KMS-11 (cell line): ENCODE data around the gene FXYD2.
A peak's percentile ranks its signal among the peaks of the same experiment; 100 is the strongest.

Experiments used
- H2AFZ ChIP-seq: fragments of 200-600 bp; sonication (generic); 2 replicates; pipeline ENCODE4 v1.6.1; 2016; ENCODE audit warnings: antibody characterized with exemption, mixed run types, low read depth
- H3K27ac ChIP-seq: fragments of 200-600 bp; sonication (generic); 2 replicates; pipeline ENCODE4 v1.6.1; 2016; ENCODE audit warnings: mild to moderate bottlenecking, mixed run types
- H3K27me3 ChIP-seq: fragments of 200-600 bp; sonication (generic); 2 replicates; pipeline ENCODE4 v1.6.1; 2017; ENCODE audit warnings: mild to moderate bottlenecking, low read depth, mixed run types, moderate library complexity; ENCODE audit not compliant: insufficient read depth
- H3K36me3 ChIP-seq: fragments of 200-600 bp; sonication (generic); 2 replicates; pipeline ENCODE4 v1.6.1; 2017; ENCODE audit warnings: mild to moderate bottlenecking, mixed run types; ENCODE audit not compliant: insufficient read depth
- H3K4me1 ChIP-seq: fragments of 200-600 bp; sonication (generic); 2 replicates; pipeline ENCODE4 v1.6.1; 2016; ENCODE audit warnings: mild to moderate bottlenecking, low read depth, mixed run types; ENCODE audit not compliant: poor library complexity, severe bottlenecking
- H3K4me2 ChIP-seq: fragments of 200-600 bp; sonication (generic); 2 replicates; pipeline ENCODE4 v1.7.0; 2016; ENCODE audit warnings: mild to moderate bottlenecking, mixed run types
- H3K4me3 ChIP-seq: fragments of 200-600 bp; sonication (generic); IDR thresholded peaks from 2 replicates; pipeline ENCODE4 v1.6.1; 2017; ENCODE audit warnings: low read depth, low read length, mixed read lengths; ENCODE audit not compliant: insufficient read depth
- H3K79me2 ChIP-seq: fragments of 200-600 bp; sonication (generic); 2 replicates; pipeline ENCODE4 v1.6.1; 2016; ENCODE audit warnings: low read depth, mixed run types; ENCODE audit not compliant: insufficient read depth
- H3K9ac ChIP-seq: fragments of 200-600 bp; sonication (generic); 2 replicates; pipeline ENCODE4 v1.6.1; 2016; ENCODE audit warnings: mild to moderate bottlenecking, mixed run types
- H4K20me1 ChIP-seq: fragments of 200-600 bp; sonication (generic); 2 replicates; pipeline ENCODE4 v1.6.1; 2016; ENCODE audit warnings: mild to moderate bottlenecking, mixed run types; ENCODE audit not compliant: insufficient read depth
- TF ChIP-seq, protein P1 (sequence below): fragments of 200-600 bp; sonication (generic); conservative IDR thresholded peaks from 2 replicates; pipeline ENCODE4 v1.6.1; 2017; ENCODE audit warnings: low read depth, mild to moderate bottlenecking, antibody characterized with exemption, low read length, moderate library complexity, mixed read lengths

FXYD2 gene

DNA sequence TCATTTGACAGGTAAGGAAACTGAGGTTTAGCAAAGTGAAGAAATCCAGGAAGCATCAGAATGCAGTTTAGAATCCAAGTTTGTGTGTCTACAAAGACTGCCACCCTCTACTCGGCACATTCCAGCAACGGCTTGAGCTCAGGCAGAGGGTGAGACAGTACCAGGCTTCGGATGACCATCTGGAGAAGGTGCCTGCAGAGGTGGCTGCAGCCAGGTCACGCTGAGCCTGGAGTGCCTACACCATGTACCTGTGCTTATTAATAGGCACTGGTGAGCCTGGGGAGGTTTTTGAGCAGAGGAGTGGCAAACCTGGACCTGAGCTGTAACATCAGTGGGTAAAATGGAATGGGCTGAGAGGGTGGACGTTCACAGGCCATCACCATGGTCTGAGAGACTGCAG lies 47.2 kb upstream of the FXYD2 start:
- H3K4me2 ChIP-seq, result no peak overlapping the region
- no peaks in the 10 kb centered on the region for H3K79me2 ChIP-seq
- H3K9ac ChIP-seq, result no peak overlapping the region
- no peak overlapping the region for H3K27ac ChIP-seq
- TF ChIP-seq, protein P1, sequence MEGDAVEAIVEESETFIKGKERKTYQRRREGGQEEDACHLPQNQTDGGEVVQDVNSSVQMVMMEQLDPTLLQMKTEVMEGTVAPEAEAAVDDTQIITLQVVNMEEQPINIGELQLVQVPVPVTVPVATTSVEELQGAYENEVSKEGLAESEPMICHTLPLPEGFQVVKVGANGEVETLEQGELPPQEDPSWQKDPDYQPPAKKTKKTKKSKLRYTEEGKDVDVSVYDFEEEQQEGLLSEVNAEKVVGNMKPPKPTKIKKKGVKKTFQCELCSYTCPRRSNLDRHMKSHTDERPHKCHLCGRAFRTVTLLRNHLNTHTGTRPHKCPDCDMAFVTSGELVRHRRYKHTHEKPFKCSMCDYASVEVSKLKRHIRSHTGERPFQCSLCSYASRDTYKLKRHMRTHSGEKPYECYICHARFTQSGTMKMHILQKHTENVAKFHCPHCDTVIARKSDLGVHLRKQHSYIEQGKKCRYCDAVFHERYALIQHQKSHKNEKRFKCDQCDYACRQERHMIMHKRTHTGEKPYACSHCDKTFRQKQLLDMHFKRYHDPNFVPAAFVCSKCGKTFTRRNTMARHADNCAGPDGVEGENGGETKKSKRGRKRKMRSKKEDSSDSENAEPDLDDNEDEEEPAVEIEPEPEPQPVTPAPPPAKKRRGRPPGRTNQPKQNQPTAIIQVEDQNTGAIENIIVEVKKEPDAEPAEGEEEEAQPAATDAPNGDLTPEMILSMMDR, result no peak
- no peaks in the 10 kb centered on the region for H3K36me3 ChIP-seq
- no peaks in the 10 kb centered on the region for H4K20me1 ChIP-seq
- no peak overlapping the region for H3K4me3 ChIP-seq
- H2AFZ ChIP-seq, result no peak overlapping the region
- no peaks in the 10 kb centered on the region for H3K27me3 ChIP-seq
- peaks cover 24% of the 10 kb centered on the region for H3K4me1 ChIP-seq

DNA sequence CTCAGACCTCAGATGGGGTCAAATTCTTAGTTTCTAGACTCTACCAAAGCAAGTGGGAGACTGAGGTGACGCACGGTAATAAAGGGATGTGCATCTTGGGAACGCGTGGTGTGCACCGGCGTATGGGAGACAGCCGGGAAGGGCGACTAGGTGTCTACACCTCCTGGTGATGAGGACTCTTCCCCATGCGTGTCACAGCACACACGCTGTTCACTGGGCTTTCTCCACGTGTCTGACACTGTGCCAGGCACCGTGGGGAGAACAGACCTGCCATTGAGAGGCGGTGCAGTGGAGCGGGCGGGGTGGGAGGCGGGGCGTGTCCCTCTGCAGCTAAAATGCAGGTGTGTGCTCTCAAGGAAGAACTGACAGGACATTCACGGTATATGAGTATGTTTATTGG lies 46.6 kb upstream of the FXYD2 start:
- Histone ChIP-seq H2AFZ (no peak overlapping the region), H3K4me2 (no peak overlapping the region), H4K20me1 (no peaks in the 10 kb centered on the region), H3K4me3 (no peak overlapping the region), H3K36me3 (no peaks in the 10 kb centered on the region), H3K27me3 (no peaks in the 10 kb centered on the region), H3K79me2 (no peaks in the 10 kb centered on the region), H3K27ac (no peak overlapping the region), H3K9ac (no peak overlapping the region), H3K4me1 (peaks cover 24% of the 10 kb centered on the region)
- TF ChIP-seq, protein P1, result no peak

DNA sequence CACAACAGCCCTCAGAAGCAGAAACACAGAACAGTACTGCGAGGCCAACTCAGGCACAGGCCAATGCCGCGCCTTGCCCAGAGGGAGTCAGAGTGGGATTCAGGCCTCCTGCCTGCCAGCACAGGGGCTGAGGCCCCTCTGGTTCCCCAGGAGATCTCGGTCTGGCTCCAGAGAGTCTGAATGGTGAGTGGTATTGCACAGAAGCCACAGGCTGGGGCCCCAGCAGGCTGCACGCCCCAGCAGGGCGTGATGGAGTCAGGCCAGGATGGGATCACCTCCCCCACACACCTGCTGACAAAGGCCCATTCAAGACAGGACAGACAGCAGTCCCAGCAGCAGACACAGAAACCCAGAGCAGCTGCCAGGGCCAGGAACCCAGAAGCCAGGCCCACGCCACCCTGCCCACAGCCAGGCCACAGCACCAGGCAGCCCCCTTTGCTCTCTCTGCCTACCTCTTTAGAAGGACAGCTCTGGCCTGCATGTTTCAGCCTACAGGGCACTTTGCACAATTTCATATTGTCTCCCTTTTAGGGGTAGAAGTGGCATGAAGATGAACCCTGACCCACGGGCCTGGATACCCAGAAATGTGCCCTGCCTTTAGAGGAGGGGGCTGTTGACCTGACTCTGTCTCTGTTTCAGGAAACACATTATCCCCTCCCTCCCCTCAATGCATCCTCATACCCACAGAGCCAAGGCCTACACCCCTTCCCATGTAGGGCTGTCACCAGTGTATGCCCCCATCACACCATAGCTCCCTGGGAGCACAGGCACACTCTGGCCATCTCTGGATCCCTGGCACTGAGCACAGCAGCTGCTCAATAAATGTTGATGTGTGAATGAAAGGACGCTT lies 45.8 kb upstream of the FXYD2 start:
- no peak overlapping the region for H3K4me3 ChIP-seq
- peak overlapping the region; percentile 39 for H3K4me2 ChIP-seq
- no peaks in the 10 kb centered on the region for H3K36me3 ChIP-seq
- peaks cover 24% of the 10 kb centered on the region for H3K4me1 ChIP-seq
- no peak overlapping the region for H3K9ac ChIP-seq
- no peaks in the 10 kb centered on the region for H3K27me3 ChIP-seq
- H3K79me2 ChIP-seq, result no peaks in the 10 kb centered on the region
- H3K27ac ChIP-seq, result peak overlapping the region; percentile 48; the same call in 1 of the 2 replicates
- H2AFZ ChIP-seq, result peak overlapping the region; percentile 52
- TF ChIP-seq, protein P1, result no peak
- no peaks in the 10 kb centered on the region for H4K20me1 ChIP-seq

DNA sequence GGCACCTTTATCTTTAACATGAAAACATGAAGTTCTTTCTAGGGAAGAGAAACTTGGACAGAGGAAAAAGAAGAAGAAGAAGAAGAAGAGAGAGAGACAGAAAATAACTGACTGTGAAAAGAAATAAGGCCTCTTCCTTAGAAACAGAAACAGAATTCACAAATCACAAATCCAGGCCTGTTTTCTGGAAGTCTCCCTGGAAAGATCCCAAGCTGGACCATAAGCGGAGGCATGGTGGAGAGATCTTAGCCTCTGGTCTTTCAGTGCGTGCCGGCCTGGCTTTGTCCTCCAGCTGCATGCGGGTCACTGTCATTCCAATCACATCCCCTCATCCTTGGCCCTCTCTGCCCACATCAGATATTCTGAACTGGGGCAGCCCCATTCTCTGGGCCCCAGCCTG lies 45.1 kb upstream of the FXYD2 start:
- H3K79me2 ChIP-seq, result no peaks in the 10 kb centered on the region
- H3K4me3 ChIP-seq, result no peak overlapping the region
- H3K36me3 ChIP-seq, result no peaks in the 10 kb centered on the region
- H3K4me1 ChIP-seq, result peaks cover 24% of the 10 kb centered on the region
- no peaks in the 10 kb centered on the region for H3K27me3 ChIP-seq
- H3K9ac ChIP-seq, result no peak overlapping the region
- H2AFZ ChIP-seq, result peak overlapping the region; percentile 52
- H3K27ac ChIP-seq, result peak overlapping the region; percentile 48; the same call in 1 of the 2 replicates
- H4K20me1 ChIP-seq, result no peaks in the 10 kb centered on the region
- TF ChIP-seq, protein P1, result no peak
- H3K4me2 ChIP-seq, result peak overlapping the region; percentile 39
